ENCODE measurements around the gene LRRC23. TPM values are rescaled to one million over a fixed set of nuclear protein-coding genes. Genes with fewer than 3 reads are reported as not detected.

The LRRC23 gene
- total and polyA plus RNA-seq, 2 of the 13 experiments (the other 11 are each of a cell fraction or from before 2014, with no cell fraction given), result 6.0 to 7.8 TPM

DNA sequence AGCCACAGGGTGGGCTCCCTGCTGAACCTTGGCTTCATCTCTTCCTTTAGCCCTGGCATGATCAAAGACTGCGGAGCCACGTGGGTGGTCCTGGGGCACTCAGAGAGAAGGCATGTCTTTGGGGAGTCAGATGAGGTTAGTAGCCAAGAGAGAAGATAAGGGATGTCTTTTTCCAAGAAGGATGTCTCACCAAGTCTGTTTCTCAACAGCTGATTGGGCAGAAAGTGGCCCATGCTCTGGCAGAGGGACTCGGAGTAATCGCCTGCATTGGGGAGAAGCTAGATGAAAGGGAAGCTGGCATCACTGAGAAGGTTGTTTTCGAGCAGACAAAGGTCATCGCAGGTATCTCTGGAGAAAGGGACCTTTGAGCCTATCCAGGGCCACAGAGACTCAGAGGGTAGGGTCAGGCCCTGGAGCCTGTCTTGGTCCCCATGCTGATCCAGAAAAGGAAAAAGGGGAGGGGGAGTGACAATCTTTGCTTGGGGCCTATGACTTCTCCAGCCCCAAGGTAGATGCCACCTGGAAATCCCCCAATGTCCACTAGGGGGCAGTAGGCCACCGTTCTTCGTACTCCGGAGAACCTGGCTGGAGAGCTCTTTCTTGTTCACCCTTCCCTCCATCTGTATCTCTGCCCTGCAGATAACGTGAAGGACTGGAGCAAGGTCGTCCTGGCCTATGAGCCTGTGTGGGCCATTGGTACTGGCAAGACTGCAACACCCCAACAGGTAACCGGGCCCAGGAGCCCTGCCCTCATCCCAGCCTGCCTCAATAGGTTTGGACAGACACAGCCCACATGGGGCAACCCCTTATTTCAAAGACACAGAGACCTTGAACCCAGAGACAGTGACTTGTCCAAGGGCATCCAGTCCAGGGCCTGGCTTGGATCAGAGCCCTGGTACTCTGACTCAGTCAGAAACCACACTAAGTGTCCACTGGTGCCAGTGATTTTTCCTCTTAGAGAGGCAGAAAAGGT, 35.3 kb upstream of the LRRC23 start (continued):
- TF ChIP-seq, protein P1, sequence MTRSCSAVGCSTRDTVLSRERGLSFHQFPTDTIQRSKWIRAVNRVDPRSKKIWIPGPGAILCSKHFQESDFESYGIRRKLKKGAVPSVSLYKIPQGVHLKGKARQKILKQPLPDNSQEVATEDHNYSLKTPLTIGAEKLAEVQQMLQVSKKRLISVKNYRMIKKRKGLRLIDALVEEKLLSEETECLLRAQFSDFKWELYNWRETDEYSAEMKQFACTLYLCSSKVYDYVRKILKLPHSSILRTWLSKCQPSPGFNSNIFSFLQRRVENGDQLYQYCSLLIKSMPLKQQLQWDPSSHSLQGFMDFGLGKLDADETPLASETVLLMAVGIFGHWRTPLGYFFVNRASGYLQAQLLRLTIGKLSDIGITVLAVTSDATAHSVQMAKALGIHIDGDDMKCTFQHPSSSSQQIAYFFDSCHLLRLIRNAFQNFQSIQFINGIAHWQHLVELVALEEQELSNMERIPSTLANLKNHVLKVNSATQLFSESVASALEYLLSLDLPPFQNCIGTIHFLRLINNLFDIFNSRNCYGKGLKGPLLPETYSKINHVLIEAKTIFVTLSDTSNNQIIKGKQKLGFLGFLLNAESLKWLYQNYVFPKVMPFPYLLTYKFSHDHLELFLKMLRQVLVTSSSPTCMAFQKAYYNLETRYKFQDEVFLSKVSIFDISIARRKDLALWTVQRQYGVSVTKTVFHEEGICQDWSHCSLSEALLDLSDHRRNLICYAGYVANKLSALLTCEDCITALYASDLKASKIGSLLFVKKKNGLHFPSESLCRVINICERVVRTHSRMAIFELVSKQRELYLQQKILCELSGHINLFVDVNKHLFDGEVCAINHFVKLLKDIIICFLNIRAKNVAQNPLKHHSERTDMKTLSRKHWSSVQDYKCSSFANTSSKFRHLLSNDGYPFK (CRISPR knock-in tag; IDR thresholded peaks at IDR 0.05; ENCODE audit: borderline replicate concordance), result peak; percentile 29; the same call in 1 of the 2 replicates
- TF ChIP-seq, protein P2, sequence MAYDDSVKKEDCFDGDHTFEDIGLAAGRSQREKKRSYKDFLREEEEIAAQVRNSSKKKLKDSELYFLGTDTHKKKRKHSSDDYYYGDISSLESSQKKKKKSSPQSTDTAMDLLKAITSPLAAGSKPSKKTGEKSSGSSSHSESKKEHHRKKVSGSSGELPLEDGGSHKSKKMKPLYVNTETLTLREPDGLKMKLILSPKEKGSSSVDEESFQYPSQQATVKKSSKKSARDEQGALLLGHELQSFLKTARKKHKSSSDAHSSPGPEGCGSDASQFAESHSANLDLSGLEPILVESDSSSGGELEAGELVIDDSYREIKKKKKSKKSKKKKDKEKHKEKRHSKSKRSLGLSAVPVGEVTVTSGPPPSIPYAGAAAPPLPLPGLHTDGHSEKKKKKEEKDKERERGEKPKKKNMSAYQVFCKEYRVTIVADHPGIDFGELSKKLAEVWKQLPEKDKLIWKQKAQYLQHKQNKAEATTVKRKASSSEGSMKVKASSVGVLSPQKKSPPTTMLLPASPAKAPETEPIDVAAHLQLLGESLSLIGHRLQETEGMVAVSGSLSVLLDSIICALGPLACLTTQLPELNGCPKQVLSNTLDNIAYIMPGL (CRISPR knock-in tag; IDR thresholded peaks at IDR 0.05; ENCODE audit: borderline replicate concordance in 1 of 2, low read depth in 1 of 2), result peak; percentile 56 to 62; a peak in 2 of 4 replicates
- 0 out of 2 replicates have a peak, but pooled peaks have one; percentile 5 for TF ChIP-seq RXRA (CRISPR knock-in tag; IDR thresholded peaks at IDR 0.05)
- TF ChIP-seq PCBP2 (optimal IDR thresholded peaks at IDR 0.05; ENCODE audit: low read depth, low read length, poor library complexity, severe bottlenecking), result no peak
- no peak for TF ChIP-seq ARNT (IDR thresholded peaks at IDR 0.05)
- 0 out of 2 replicates have a peak, but pooled peaks have one; percentile 35 for TF ChIP-seq HDAC1 (CRISPR knock-in tag; IDR thresholded peaks at IDR 0.05)
- peak; percentile 65; the same call in 1 of the 2 replicates for TF ChIP-seq SMC3 (IDR thresholded peaks at IDR 0.05; ENCODE audit: low read length)
- 0 out of 2 replicates have a peak, but pooled peaks have one; percentile 28 for TF ChIP-seq MTA1 (CRISPR knock-in tag; IDR thresholded peaks at IDR 0.05; ENCODE audit: borderline replicate concordance)
- peak; percentile 47; the same call in 1 of the 2 replicates for TF ChIP-seq ZNF350 (CRISPR knock-in tag; IDR thresholded peaks at IDR 0.05; ENCODE audit: borderline replicate concordance, low read depth)
- no peak for TF ChIP-seq MIXL1 (CRISPR knock-in tag; IDR thresholded peaks at IDR 0.05)
- peak; percentile 85 for TF ChIP-seq MYPOP (CRISPR knock-in tag; IDR thresholded peaks at IDR 0.05)
- peak; percentile 76 for TF ChIP-seq STAG1 (CRISPR knock-in tag; IDR thresholded peaks at IDR 0.05)
- TF ChIP-seq KLF12 (CRISPR knock-in tag; IDR thresholded peaks at IDR 0.05; ENCODE audit: borderline replicate concordance), result no peak
- no peak for TF ChIP-seq ZNF557 (CRISPR knock-in tag; IDR thresholded peaks at IDR 0.05)
- TF ChIP-seq PPARG (CRISPR knock-in tag; conservative IDR thresholded peaks at IDR 0.05), result 0 out of 2 replicates have a peak, but pooled peaks have one; percentile 26
- peak; percentile 37 for TF ChIP-seq TEAD3 (CRISPR knock-in tag; optimal IDR thresholded peaks at IDR 0.05; ENCODE audit: borderline replicate concordance)
- peak; percentile 57 for TF ChIP-seq RBFOX2 (IDR thresholded peaks at IDR 0.05; ENCODE audit: low read depth, low read length)
- TF ChIP-seq HOXA3 (CRISPR knock-in tag; IDR thresholded peaks at IDR 0.05), result 0 out of 2 replicates have a peak, but pooled peaks have one; percentile 10
- TF ChIP-seq HNF4G (IDR thresholded peaks at IDR 0.05; ENCODE audit: borderline replicate concordance, low read depth, low read length), result no peak
- TF ChIP-seq HNF4G (CRISPR knock-in tag; IDR thresholded peaks at IDR 0.05; ENCODE audit: borderline replicate concordance, low read depth), result no peak
- 0 out of 2 replicates have a peak, but pooled peaks have one; percentile 16 for TF ChIP-seq TGIF2 (CRISPR knock-in tag; IDR thresholded peaks at IDR 0.05)
- TF ChIP-seq ZNF704 (CRISPR knock-in tag; IDR thresholded peaks at IDR 0.05; ENCODE audit: borderline replicate concordance), result 0 out of 2 replicates have a peak, but pooled peaks have one; percentile 8
